ENCODE data around the gene INCA1.
A peak's percentile ranks its signal among the peaks of the same experiment; 100 is the strongest.

The INCA1 gene

DNA sequence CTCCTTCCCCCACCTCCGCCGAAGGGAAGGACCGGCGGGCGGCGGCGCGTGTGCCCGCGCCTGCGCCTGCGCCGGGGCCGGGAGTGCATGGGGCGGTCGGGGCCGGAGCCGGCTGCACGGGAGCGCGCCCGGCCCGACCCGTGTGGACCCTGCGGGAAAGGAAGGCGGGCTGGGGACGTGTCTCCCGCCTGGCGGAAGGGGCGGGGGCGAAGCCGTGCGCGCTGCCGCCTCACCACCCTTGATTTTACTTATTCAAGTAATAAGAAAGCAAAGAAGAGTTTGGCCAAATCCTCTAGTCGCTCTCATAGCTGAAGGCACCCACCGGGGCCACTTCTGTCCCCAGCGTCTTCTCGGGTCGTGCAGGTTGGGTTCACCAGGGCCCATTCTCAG is 48.4 kb downstream of the INCA1 start:
- peak in 1 of 2 donors; percentile 71 for DNase-seq (ENCODE audit: low read depth in 2 of 2)

GRCh38 chr17:4948166-4948930 is 49.0 kb downstream of the INCA1 start, which contains the start of gene PFN1:
TSS of gene PFN1 (minus strand) at chr17:4948530. CDS start at chr17:4948394, 136 bp downstream.
- DNase-seq (ENCODE audit: low read depth in 2 of 2): peak; percentile 84 to 86

DNA sequence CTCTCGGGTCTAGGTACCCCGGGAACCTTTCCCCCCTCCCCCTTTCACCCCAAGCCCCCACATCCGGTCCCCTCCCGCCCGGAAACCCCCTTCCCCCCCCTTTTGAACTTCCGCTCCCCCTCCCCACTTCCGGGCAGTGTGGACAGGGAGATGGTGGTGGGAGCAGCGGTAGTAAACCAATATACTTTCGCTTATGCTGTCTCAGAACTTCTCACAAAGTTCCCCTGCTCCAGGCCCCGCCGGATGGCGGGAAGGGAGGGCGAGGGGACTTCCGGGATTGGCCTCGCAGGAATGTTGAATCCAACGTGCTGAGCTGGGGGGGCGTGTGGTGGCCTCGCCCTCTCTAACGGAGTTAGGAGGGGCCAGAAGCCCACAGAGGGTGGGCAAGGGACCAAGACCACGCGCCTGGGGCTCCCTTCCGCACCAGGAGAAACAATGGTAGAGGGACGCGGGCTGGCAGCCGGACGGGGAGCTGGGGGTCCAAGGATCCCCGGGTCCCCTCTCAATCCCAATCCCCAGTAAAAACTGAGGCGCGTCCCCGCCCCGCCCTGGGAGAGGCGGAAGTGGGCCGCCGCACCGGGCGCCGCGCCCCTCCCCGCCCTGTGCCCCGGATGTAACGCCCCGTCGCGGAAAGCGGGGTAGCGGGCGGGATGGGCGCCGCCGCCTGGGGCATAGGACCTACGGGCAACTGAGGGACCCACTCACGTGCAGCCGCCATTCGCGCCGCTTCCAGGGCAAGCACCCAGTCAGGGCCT is 49.7 kb downstream of the INCA1 start:
- DNase-seq (ENCODE audit: low read depth in 2 of 2): peak in 1 of 2 donors; percentile 63

GRCh38 chr17:4947010-4947410 is 50.3 kb downstream of the INCA1 start:
- DNase-seq (ENCODE audit: low read depth in 2 of 2): no peak

- no peak for DNase-seq (ENCODE audit: low read depth in 2 of 2)
Observed at GRCh38 chr17:4946312-4946976, 50.9 kb downstream of the INCA1 start.

DNA sequence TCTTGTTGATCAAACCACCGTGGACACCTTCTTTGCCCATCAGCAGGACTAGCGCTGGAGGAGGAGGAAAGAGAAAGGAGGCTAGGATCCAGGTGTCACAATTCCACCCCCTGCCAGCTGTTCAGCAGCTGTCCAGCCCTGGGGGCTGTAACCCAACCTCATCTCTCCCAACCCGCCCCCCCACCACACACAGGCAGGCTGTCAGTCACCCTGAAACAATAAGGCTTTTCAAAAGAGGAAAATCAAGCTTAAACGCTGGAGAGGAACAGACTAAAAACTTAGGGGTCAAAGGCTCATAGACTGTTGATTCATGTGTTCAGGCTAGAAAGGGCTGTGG is 51.4 kb downstream of the INCA1 start:
- no peak for DNase-seq (ENCODE audit: low read depth in 2 of 2)

DNA sequence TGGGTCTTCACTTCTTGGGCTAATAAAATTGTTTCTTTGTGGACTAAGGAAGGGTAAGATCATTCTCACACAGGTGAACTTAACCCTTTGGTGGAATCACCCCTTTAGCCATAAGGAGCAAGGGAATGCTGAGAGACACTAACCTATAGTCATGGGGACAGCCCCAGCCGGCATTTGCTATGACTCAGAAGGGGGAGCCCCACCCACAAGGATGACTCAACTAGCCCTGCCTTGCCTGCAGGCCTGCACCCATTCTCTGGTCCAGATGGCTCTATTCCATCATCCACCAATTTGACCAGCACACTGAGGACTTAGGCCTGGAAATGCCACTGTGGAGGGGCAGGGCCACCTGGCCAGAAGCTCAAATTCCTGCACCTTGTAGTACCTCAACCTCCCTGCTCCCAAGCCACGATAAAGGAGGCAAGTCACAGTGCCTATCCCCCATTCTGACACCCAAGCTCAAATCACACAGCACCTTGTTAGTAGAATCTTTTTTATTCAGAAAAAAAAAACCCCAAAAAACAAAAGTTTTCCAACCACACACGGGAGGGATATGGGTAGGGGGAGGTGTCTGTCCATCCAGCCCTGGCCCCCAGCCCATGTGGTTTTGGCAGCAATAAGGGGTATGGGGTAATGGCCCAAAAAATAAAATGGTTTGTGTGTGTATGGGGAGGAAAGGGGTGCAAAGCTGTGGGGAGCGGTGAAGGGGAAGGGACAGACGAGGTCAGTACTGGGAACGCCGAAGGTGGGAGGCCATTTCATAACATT is 52.0 kb downstream of the INCA1 start:
- DNase-seq (ENCODE audit: low read depth in 2 of 2): peak; percentile 76 to 79

DNA sequence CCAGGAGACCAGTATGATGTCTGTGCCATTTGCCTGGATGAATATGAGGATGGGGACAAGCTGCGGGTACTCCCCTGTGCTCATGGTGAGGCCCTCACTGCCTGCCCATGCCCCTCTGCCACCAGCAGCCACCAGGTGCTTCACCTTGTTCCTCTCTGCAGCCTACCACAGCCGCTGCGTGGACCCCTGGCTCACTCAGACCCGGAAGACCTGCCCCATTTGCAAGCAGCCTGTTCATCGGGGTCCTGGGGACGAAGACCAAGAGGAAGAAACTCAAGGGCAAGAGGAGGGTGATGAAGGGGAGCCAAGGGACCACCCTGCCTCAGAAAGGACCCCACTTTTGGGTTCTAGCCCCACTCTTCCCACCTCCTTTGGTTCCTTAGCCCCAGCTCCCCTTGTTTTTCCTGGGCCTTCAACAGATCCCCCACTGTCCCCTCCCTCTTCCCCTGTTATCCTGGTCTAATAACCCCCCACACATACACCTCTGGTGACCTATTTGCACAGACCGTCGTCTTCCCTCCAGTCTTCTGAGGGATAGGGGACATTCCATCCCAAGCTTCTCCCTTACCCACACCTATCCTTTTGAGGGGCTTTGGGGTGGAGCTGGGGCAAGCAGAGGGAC is 52.7 kb downstream of the INCA1 start:
- no peak for DNase-seq (ENCODE audit: low read depth in 2 of 2)

DNA sequence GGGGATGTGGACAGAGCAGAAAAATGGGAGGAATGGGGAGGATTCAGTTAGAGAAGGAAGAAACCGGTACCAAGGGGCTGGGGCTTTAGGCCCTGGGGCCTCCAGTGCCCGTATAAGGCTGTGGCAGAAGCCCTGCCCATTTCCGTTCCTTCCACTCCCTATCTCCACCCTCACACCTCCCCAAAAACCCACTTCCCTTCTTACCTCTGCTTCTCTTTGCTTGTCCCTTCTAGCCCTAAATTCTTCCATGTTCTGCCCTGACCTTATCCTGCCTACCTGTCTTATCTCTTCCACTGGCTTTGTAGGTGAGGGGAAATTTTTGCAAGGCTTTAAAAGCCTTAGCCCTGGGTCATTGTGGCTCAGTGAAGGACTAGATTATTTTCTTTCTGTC is 53.2 kb downstream of the INCA1 start:
- peak in 1 of 2 donors; percentile 39 for DNase-seq (ENCODE audit: low read depth in 2 of 2)

DNA sequence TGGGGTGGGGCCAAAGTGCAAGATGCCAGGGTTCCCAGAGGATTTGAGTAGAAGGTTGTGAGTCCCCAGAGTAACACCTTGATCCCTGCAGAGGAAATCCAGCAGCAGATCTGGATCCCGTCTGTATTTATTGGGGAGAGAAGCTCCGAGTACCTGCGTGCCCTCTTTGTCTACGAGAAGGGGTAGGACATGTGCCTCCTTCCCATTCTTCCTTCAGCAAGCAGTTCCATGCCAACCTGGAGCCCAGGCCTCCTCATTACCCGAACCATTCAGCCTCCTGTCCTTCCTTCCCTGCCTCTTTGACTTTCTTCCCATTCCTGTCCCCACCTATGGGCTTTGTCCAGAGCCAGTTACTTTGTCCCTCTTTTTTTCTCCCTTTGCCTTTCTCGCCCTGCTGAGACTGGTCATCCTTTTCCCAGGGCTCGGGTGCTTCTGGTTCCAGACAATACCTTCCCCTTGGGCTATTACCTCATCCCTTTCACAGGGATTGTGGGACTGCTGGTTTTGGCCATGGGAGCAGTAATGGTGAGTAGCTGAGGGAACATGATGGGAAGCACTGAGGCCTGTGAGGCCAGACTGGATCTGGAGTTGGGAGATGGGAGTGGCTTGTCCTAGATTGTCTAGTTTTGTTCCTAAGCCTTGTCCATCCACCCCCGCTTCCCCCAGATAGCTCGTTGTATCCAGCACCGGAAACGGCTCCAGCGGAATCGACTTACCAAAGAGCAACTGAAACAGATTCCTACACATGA is 54.4 kb downstream of the INCA1 start:
- no peak for DNase-seq (ENCODE audit: low read depth in 2 of 2)

- DNase-seq (ENCODE audit: low read depth in 2 of 2): no peak
Observed at GRCh38 chr17:4941319-4941610, 56.1 kb downstream of the INCA1 start.

GRCh38 chr17:4940555-4941318 is 56.6 kb downstream of the INCA1 start:
- peak in 1 of 2 donors; percentile 35 for DNase-seq (ENCODE audit: low read depth in 2 of 2)

GRCh38 chr17:4939796-4940554 is 57.3 kb downstream of the INCA1 start, which contains the start of the genes RNF167 and SLC25A11:
TSS of gene RNF167 (plus strand) at chr17:4940268. CDS start at chr17:4940910, 642 bp downstream.
TSS of gene SLC25A11 (minus strand) at chr17:4940046. CDS start at chr17:4939910, 136 bp downstream.
- peak; percentile 92 to 95 for DNase-seq (ENCODE audit: low read depth in 2 of 2)

DNA sequence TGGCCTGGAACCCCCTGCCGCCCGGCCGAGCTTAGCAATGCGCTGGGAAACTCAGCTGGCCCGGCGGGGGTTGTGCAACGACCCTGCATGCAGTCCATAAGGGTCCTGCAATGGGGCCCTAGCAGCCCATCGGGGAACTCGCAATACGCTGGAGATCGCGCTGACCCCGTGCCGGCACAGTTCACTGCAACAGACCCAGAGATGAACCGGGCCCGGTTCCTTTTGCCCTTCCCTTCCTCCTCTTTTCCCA is 57.9 kb downstream of the INCA1 start:
- no peak for DNase-seq (ENCODE audit: low read depth in 2 of 2)

GRCh38 chr17:4938688-4939545 is 58.4 kb downstream of the INCA1 start:
- DNase-seq (ENCODE audit: low read depth in 2 of 2): no peak
